ENCODE measurements around the gene PGA3. TPM values are rescaled to one million over a fixed set of nuclear protein-coding genes. Genes with fewer than 3 reads are reported as not detected.
A peak's percentile ranks its signal among the peaks of the same experiment; 100 is the strongest.
"Not testable (repeated sequence)": the region's sequence is repeated elsewhere in the genome, so short reads cannot be mapped to it uniquely, and the experiment has no call there.

PGA3 gene
- total RNA-seq, result 0.52 TPM

DNA sequence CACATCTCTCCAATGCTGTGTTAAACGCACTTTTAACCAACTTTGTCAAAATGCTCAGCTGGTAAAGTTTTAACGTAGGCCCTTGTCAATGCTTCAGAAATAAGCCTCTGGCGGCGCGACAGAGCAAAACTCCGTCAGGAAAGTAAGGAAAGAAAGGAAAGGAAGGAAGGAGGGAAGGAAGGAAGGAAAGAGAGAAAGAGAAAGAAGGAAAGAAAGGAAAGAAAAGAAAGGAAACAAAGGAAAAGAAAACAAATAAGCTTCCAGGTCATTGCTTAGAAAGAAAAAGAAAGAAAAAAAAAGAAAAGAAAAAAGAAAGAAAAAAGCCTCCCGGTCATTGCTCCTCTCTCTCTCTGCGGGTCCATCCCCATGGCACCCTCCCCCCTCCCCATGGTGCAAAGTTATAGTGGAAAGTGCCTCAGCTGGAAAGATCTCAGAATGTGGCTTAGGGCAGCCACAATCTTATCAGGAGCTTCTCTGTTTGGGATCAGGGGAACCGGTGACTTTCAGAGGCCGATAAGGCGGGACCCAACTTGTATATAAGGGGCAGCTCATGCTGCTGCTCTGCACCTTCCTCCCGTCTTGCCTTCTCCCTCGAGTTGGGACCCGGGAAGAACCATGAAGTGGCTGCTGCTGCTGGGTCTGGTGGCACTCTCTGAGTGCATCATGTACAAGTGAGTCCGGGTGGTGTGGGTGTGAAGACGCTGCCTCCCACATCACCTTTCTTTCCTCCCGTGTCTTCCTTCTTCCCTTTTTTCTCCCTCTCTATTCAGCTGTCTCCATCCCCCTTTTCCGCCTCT, at the start of gene PGA3:
TSS of gene PGA3 (plus strand) at position 566 of the 797 bp plus-strand sequence. CDS start at position 616, 50 bp downstream.
- not testable (repeated sequence) for H3K4me1 ChIP-seq (ENCODE audit: control insufficient read depth in 3 of 3, insufficient read depth in 3 of 3, low read length in 3 of 3); H3K4me3 ChIP-seq (ENCODE audit: low read length in 3 of 3); H3K9ac ChIP-seq (ENCODE audit: low read depth in 1 of 3, low read length in 3 of 3); H3K27ac ChIP-seq (ENCODE audit: low read depth, low read length); H3K27me3 ChIP-seq (ENCODE audit: control insufficient read depth in 3 of 3, insufficient read depth in 3 of 3, low read length in 3 of 3); H3K36me3 ChIP-seq (ENCODE audit: control insufficient read depth in 3 of 3, insufficient read depth in 3 of 3, low read length in 3 of 3); H3K9me3 ChIP-seq (ENCODE audit: control insufficient read depth in 3 of 3, low read length in 3 of 3)

DNA sequence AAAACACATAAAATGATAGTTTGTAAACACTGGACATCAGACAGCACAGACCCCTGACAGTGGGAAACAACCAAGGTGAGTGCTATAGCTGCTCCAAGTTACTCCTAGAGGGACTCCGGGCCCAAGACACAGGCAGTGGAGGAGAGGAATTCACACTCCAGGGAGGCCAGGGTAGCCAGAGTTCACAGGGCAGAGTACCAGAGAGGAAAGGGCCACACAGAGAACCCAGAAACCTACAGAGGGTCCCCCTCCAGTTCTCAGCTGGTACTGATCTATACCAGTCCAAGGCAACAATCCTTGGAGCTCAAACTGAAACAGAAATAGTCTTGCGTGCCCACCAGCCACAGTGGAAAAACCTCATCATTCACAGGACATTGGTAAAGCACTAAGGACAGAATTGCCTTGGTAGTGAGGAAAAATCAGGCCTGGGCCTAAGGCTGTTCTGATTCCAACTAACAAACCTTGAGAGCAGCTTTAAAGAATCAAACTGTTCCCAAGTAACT, 49.7 kb upstream of the PGA3 start:
- Histone ChIP-seq H3K4me1 (ENCODE audit: control insufficient read depth in 3 of 3, insufficient read depth in 3 of 3, low read length in 3 of 3) (peaks cover 40 to 54% (median 45%) of the 10 kb centered on the region in 3 donors), H3K27ac (ENCODE audit: low read depth, low read length) (peak overlapping the region; percentile 66), H3K9ac (ENCODE audit: low read depth in 1 of 3, low read length in 3 of 3) (peak overlapping the region in 2 of 3 donors; percentile 18 to 57), H3K4me3 (ENCODE audit: low read length in 3 of 3) (no peak overlapping the region), H3K36me3 (ENCODE audit: control insufficient read depth in 3 of 3, insufficient read depth in 3 of 3, low read length in 3 of 3) (peaks cover 0 to 4% (median 0%) of the 10 kb centered on the region in 3 donors), H3K27me3 (ENCODE audit: control insufficient read depth in 3 of 3, insufficient read depth in 3 of 3, low read length in 3 of 3) (no peaks in the 10 kb centered on the region), H3K9me3 (ENCODE audit: control insufficient read depth in 3 of 3, low read length in 3 of 3) (no peaks in the 10 kb centered on the region)

DNA sequence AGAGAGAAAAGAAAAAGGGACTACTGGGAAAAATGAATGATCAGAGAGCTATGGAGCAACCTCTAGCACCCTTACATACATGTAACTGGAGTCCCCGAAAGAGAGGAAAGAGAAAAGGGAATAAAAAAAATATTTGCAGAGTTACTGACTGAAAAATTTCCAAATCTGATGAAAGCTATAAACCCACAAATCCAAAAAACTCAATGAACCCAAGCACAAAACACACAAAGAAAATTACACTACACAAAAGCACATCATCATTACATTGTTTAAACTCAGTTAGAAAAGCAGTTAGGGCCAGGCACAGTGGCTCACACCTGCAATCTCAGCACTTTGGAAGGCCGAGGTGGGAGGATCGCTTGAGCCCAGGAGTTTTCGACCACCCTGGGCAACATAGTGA, 48.8 kb upstream of the PGA3 start:
- peaks cover 0 to 4% (median 0%) of the 10 kb centered on the region in 3 donors for H3K36me3 ChIP-seq (ENCODE audit: control insufficient read depth in 3 of 3, insufficient read depth in 3 of 3, low read length in 3 of 3)
- no peaks in the 10 kb centered on the region for H3K27me3 ChIP-seq (ENCODE audit: control insufficient read depth in 3 of 3, insufficient read depth in 3 of 3, low read length in 3 of 3)
- H3K9me3 ChIP-seq (ENCODE audit: control insufficient read depth in 3 of 3, low read length in 3 of 3), result no peaks in the 10 kb centered on the region
- no peak overlapping the region for H3K9ac ChIP-seq (ENCODE audit: low read depth in 1 of 3, low read length in 3 of 3)
- H3K4me3 ChIP-seq (ENCODE audit: low read length in 3 of 3), result no peak overlapping the region
- H3K4me1 ChIP-seq (ENCODE audit: control insufficient read depth in 3 of 3, insufficient read depth in 3 of 3, low read length in 3 of 3), result peaks cover 44 to 54% (median 45%) of the 10 kb centered on the region in 3 donors
- H3K27ac ChIP-seq (ENCODE audit: low read depth, low read length), result no peak overlapping the region

DNA sequence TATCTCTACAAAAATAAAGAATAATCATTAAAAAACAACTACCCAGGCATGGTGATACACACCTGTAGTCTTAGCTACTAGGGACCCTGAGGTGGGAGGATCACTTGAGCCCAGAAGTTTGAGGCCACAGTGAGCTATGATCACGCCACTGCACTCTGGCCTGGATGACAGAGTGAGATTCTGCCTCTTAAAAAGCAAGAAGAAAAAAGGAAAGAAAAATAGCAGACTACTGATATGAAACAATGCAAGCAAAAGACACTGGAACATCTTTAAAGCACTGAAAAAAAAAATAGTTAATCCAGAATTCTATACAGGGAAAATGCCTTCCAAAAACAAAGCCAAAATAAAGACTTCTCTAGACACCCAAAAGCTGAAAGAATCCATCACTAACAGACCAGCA, 48.0 kb upstream of the PGA3 start:
- Histone ChIP-seq H3K4me3 (ENCODE audit: low read length in 3 of 3) (no peak overlapping the region), H3K9ac (ENCODE audit: low read depth in 1 of 3, low read length in 3 of 3) (no peak overlapping the region), H3K27me3 (ENCODE audit: control insufficient read depth in 3 of 3, insufficient read depth in 3 of 3, low read length in 3 of 3) (no peaks in the 10 kb centered on the region), H3K36me3 (ENCODE audit: control insufficient read depth in 3 of 3, insufficient read depth in 3 of 3, low read length in 3 of 3) (peaks cover 0 to 4% (median 0%) of the 10 kb centered on the region in 3 donors), H3K27ac (ENCODE audit: low read depth, low read length) (no peak overlapping the region), H3K4me1 (ENCODE audit: control insufficient read depth in 3 of 3, insufficient read depth in 3 of 3, low read length in 3 of 3) (peaks cover 41 to 52% (median 43%) of the 10 kb centered on the region in 3 donors), H3K9me3 (ENCODE audit: control insufficient read depth in 3 of 3, low read length in 3 of 3) (no peaks in the 10 kb centered on the region)

DNA sequence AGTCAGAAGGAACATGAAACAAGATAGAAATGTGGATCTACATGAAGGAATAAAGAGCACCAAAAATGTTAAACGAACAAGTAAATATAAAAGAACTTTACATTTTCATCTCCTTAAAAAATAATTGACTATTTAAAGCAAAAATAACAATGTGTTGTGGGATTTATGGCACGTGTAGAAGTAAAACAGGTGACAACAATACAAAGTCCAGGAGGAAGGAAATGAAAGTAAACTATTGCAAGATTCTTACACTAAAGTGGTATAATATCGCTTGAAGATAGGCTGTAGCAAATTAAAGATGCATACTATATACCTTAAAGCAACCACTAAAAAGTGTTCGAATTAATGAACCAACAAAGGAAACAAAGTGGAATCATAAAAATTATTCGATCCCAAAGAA, 47.6 kb upstream of the PGA3 start:
- H3K27me3 ChIP-seq (ENCODE audit: control insufficient read depth in 3 of 3, insufficient read depth in 3 of 3, low read length in 3 of 3), result no peaks in the 10 kb centered on the region
- no peak overlapping the region for H3K9ac ChIP-seq (ENCODE audit: low read depth in 1 of 3, low read length in 3 of 3)
- H3K4me1 ChIP-seq (ENCODE audit: control insufficient read depth in 3 of 3, insufficient read depth in 3 of 3, low read length in 3 of 3), result peaks cover 43 to 52% (median 44%) of the 10 kb centered on the region in 3 donors
- H3K4me3 ChIP-seq (ENCODE audit: low read length in 3 of 3), result no peak overlapping the region
- no peaks in the 10 kb centered on the region for H3K9me3 ChIP-seq (ENCODE audit: control insufficient read depth in 3 of 3, low read length in 3 of 3)
- no peak overlapping the region for H3K27ac ChIP-seq (ENCODE audit: low read depth, low read length)
- H3K36me3 ChIP-seq (ENCODE audit: control insufficient read depth in 3 of 3, insufficient read depth in 3 of 3, low read length in 3 of 3), result peaks cover 0 to 4% (median 0%) of the 10 kb centered on the region in 3 donors

DNA sequence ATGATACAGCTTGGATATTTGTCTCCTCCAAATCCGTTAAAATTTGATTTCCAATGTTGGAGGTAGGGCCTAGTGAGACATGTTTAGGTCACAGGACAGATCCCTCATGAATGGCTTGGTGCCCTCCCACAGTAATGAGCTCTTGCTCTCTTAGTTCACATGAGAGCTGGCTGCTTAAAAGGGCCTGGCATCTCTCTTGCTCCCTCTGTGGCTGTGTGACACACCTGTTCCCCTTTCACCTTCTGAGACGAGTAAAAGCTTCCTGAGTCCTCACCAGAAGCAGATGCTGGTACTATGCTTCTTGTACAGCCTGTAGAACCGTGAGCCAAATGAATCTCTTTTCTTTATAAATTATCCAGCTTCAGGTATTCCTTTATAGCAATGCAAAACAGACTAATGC, 45.6 kb upstream of the PGA3 start:
- no peak overlapping the region for H3K9ac ChIP-seq (ENCODE audit: low read depth in 1 of 3, low read length in 3 of 3)
- no peaks in the 10 kb centered on the region for H3K27me3 ChIP-seq (ENCODE audit: control insufficient read depth in 3 of 3, insufficient read depth in 3 of 3, low read length in 3 of 3)
- no peaks in the 10 kb centered on the region for H3K9me3 ChIP-seq (ENCODE audit: control insufficient read depth in 3 of 3, low read length in 3 of 3)
- H3K36me3 ChIP-seq (ENCODE audit: control insufficient read depth in 3 of 3, insufficient read depth in 3 of 3, low read length in 3 of 3), result peaks cover 0 to 4% (median 0%) of the 10 kb centered on the region in 3 donors
- peaks cover 33 to 44% (median 34%) of the 10 kb centered on the region in 3 donors for H3K4me1 ChIP-seq (ENCODE audit: control insufficient read depth in 3 of 3, insufficient read depth in 3 of 3, low read length in 3 of 3)
- H3K4me3 ChIP-seq (ENCODE audit: low read length in 3 of 3), result no peak overlapping the region
- no peak overlapping the region for H3K27ac ChIP-seq (ENCODE audit: low read depth, low read length)

DNA sequence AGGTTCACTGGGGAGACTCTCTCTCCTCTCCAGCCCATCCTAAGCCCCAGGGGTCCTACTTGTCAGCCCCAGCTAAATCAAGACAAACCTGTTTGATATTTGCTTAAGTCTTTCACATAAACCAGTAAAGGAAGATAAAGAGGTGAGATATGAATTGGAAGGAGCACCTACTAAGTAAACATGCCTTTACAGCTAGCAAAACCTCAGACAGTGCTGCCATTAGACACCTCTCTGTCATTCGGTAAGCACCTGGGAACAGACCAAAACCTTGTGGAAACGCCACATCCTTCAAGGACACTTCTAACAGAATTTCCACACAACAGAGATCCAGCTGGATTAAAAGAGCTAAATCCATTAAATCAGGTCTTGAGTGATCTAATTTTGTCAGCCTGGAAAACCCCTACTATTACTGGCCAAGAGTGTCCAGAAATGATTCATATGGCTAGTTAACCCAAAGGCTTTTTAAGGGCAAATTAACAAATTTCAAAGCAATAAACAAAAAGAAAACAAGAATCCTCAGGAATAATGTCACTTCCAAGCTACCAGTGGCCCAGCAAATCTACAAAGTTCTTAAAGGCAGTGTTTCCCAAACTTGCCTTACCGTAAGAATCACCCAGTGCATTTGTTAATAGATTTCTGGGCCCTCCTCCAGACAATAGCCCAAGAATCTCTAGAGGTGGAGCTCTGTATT, 44.5 kb upstream of the PGA3 start:
- Histone ChIP-seq H3K27ac (ENCODE audit: low read depth, low read length) (peak overlapping the region; percentile 69), H3K27me3 (ENCODE audit: control insufficient read depth in 3 of 3, insufficient read depth in 3 of 3, low read length in 3 of 3) (no peaks in the 10 kb centered on the region), H3K36me3 (ENCODE audit: control insufficient read depth in 3 of 3, insufficient read depth in 3 of 3, low read length in 3 of 3) (peaks cover 0 to 4% (median 0%) of the 10 kb centered on the region in 3 donors), H3K4me3 (ENCODE audit: low read length in 3 of 3) (peak overlapping the region in 1 of 3 donors; percentile 7), H3K9ac (ENCODE audit: low read depth in 1 of 3, low read length in 3 of 3) (peak overlapping the region; percentile 10 to 25 (median 17)), H3K4me1 (ENCODE audit: control insufficient read depth in 3 of 3, insufficient read depth in 3 of 3, low read length in 3 of 3) (peaks cover 23 to 33% (median 25%) of the 10 kb centered on the region in 3 donors), H3K9me3 (ENCODE audit: control insufficient read depth in 3 of 3, low read length in 3 of 3) (no peaks in the 10 kb centered on the region)

DNA sequence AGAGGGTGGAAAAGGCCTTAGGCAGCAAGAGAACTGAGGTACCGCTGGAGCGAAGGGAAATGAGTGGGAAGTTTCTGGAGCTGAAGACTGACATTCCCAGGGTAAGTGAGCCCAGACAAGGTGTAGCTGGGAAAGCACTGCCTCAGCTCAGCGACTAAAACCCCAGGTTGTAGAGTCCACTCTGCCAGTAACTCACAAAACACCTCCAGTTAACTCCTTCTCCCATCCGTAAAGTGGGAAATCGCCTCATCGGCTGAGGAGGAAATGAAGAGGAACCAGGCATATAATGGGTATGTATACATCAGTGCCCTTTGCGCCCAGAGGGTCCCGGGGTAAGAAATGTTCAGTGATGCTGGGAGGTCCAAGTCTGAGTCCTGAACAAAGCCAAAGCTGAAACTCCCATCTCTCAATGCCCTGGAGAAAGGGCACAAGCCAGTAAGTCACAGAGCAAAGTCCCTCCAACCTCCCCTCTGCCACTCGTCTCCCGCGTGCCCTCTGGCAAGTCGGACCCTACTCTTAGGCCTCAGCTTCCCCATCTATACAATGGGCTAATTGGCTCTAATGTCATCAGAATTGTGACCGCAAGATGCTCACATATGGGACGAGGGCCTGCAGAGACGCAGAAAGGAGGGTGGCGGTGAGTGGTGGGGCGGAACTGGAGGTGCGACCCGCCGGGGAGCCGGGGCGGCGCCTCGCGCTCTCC, 42.7 kb upstream of the PGA3 start:
- H3K27ac ChIP-seq (ENCODE audit: low read depth, low read length), result peak overlapping the region; percentile 91
- peak overlapping the region; percentile 88 to 94 (median 89) for H3K4me3 ChIP-seq (ENCODE audit: low read length in 3 of 3)
- peak overlapping the region; percentile 63 to 87 (median 78) for H3K9ac ChIP-seq (ENCODE audit: low read depth in 1 of 3, low read length in 3 of 3)
- H3K9me3 ChIP-seq (ENCODE audit: control insufficient read depth in 3 of 3, low read length in 3 of 3), result no peaks in the 10 kb centered on the region
- no peaks in the 10 kb centered on the region for H3K27me3 ChIP-seq (ENCODE audit: control insufficient read depth in 3 of 3, insufficient read depth in 3 of 3, low read length in 3 of 3)
- no peaks in the 10 kb centered on the region for H3K36me3 ChIP-seq (ENCODE audit: control insufficient read depth in 3 of 3, insufficient read depth in 3 of 3, low read length in 3 of 3)
- H3K4me1 ChIP-seq (ENCODE audit: control insufficient read depth in 3 of 3, insufficient read depth in 3 of 3, low read length in 3 of 3), result peaks cover 22 to 31% (median 25%) of the 10 kb centered on the region in 3 donors

DNA sequence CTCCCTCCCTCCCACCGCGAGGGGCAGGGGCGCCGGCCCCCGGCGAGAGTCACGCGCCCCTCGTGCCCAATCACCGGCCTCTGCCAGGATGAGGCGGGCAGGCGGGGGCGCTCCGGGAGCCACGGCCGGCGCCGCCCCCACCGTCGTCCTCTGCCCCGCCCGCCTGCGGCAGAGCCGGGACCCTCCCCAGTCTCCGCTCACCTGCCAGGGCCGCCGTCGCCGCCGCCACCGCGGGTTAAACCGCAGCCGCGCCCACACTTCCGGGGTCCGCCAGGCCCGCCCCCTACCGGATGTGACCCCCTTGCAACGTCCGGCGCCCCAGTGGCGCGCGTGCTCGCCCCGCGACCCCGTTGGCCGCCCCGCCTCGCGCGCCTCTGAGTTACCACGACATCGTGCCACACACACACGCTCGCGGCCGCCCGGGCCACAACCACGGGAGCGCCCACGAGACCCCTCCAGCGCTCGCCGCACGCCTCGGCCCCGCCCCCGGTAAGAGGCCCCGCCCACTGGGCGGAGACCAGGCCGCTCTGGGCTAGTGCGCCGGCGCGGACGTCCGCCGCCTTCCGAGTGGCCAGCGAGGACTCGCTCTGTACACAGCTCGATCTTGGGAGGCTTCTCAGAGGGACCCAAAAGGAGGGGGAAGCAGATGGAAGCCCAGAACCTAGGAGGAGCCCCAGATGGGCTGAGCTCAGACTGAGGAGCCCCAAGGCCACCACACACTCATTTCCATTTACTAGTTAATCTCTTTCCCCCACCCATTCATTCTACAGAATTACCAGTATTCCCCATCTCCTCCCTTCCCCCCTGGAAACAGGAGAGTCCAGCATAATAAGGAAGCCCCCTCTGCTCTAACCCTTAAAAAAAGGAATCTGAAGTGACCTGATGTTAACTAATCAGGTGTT, 41.9 kb upstream of the PGA3 start, which contains the start of gene VPS37C:
TSS of gene VPS37C (minus strand) at position 237 of the 902 bp plus-strand sequence. CDS start 22,597 bp downstream, outside the sequence.
- Histone ChIP-seq H3K4me1 (ENCODE audit: control insufficient read depth in 3 of 3, insufficient read depth in 3 of 3, low read length in 3 of 3) (peaks cover 22 to 31% (median 25%) of the 10 kb centered on the region in 3 donors), H3K4me3 (ENCODE audit: low read length in 3 of 3) (peak within 1 kb of the TSS; percentile 88 to 94 (median 89)), H3K36me3 (ENCODE audit: control insufficient read depth in 3 of 3, insufficient read depth in 3 of 3, low read length in 3 of 3) (no peaks in the 10 kb centered on the region), H3K9ac (ENCODE audit: low read depth in 1 of 3, low read length in 3 of 3) (peak within 1 kb of the TSS; percentile 67 to 87 (median 78)), H3K9me3 (ENCODE audit: control insufficient read depth in 3 of 3, low read length in 3 of 3) (no peaks in the 10 kb centered on the region), H3K27ac (ENCODE audit: low read depth, low read length) (peak within 1 kb of the TSS; percentile 91), H3K27me3 (ENCODE audit: control insufficient read depth in 3 of 3, insufficient read depth in 3 of 3, low read length in 3 of 3) (no peaks in the 10 kb centered on the region)
